NCI-H1436 treated with DMSO at 0.1 percent for 48 hours (cell line): ENCODE measurements around the gene INCENP.
"Not testable (repeated sequence)": the region's sequence is repeated elsewhere in the genome, so short reads cannot be mapped to it uniquely, and the experiment has no call there.

Experiments
- DNase-seq: peaks from one replicate; lab custom pipeline; 2025; lab: John Stamatoyannopoulos, UW

Gene INCENP

GRCh38 chr11:62171261-62171723, 47.5 kb downstream of the INCENP start:
- DNase-seq = peak; percentile 40

GRCh38 chr11:62172294-62172693, 48.5 kb downstream of the INCENP start:
- no peak for DNase-seq

- no peak for DNase-seq
Measured at GRCh38 chr11:62176766-62177165, 53.0 kb downstream of the INCENP start.

GRCh38 chr11:62179995-62180394, 56.2 kb downstream of the INCENP start:
- DNase-seq = no peak

GRCh38 chr11:62181097-62181496, 57.3 kb downstream of the INCENP start:
- no peak for DNase-seq

- DNase-seq = no peak
Measured at GRCh38 chr11:62182147-62182891, 58.5 kb downstream of the INCENP start.

- DNase-seq = no peak
Measured at GRCh38 chr11:62186195-62186594, 62.4 kb downstream of the INCENP start.

GRCh38 chr11:62190011-62190410, 66.2 kb downstream of the INCENP start, which contains the start of gene SCGB1D1:
Gene SCGB1D1, plus strand, starts transcription at chr11:62190216. Its CDS starts 69 bp downstream, at chr11:62190285.
- DNase-seq = no peak

GRCh38 chr11:62193952-62194351, 70.1 kb downstream of the INCENP start:
- DNase-seq = no peak

GRCh38 chr11:62195010-62195409, 71.2 kb downstream of the INCENP start:
- not testable (repeated sequence) for DNase-seq

- DNase-seq = no peak
Measured at GRCh38 chr11:62195945-62196344, 72.1 kb downstream of the INCENP start.

- DNase-seq = not testable (repeated sequence)
Measured at GRCh38 chr11:62197400-62197799, 73.6 kb downstream of the INCENP start.

GRCh38 chr11:62201376-62201775, 77.6 kb downstream of the INCENP start:
- no peak for DNase-seq
